HepG2 (cell line): ENCODE results near the gene TTC19. TPM values are rescaled to one million over a fixed set of nuclear protein-coding genes. Genes with fewer than 3 reads are reported as not detected.

ENCODE experiments used
- DBP ChIP-seq: sonication (generic); formaldehyde crosslinking; IDR thresholded peaks from 2 replicates; pipeline ENCODE4 v1.4.0; 2020; ENCODE audit warnings: missing genetic modification reagents; ENCODE audit errors: not compliant biosample characterization
- HINFP ChIP-seq: sonication (generic); formaldehyde crosslinking; IDR thresholded peaks from 2 replicates; pipeline ENCODE4 v1.4.0; 2020; ENCODE audit warnings: low read depth, mild to moderate bottlenecking, missing genetic modification reagents
- HNRNPLL ChIP-seq: fragments of 200-400 bp; formaldehyde crosslinking; IDR thresholded peaks from 2 replicates; pipeline ENCODE4 v1.6.1; 2017; ENCODE audit warnings: mild to moderate bottlenecking, low read depth, low read length; ENCODE audit not compliant: poor library complexity, severe bottlenecking
- KLF6 ChIP-seq: IDR thresholded peaks from 2 replicates; pipeline ENCODE4 v1.8.0; 2016; ENCODE audit warnings: missing biosample characterization, missing genetic modification reagents
- MEIS2 ChIP-seq: sonication (generic); formaldehyde crosslinking; IDR thresholded peaks from 2 replicates; pipeline ENCODE4 v1.9.0; 2021; ENCODE audit warnings: mild to moderate bottlenecking, missing genetic modification reagents
- NFATC3 ChIP-seq: sonication (generic); formaldehyde crosslinking; IDR thresholded peaks from 2 replicates; pipeline ENCODE4 v1.5.1; 2020; ENCODE audit warnings: mild to moderate bottlenecking, missing genetic modification reagents
- RARA ChIP-seq: IDR thresholded peaks from 2 replicates; pipeline ENCODE4 v1.6.1; 2016; ENCODE audit warnings: missing genetic modification reagents, missing compliant biosample characterization
- ZBTB4 ChIP-seq: sonication (generic); formaldehyde crosslinking; IDR thresholded peaks from 2 replicates; pipeline ENCODE4 v1.4.0; 2020; ENCODE audit warnings: missing genetic modification reagents, mild to moderate bottlenecking, borderline replicate concordance
- ZGPAT ChIP-seq: IDR thresholded peaks from 2 replicates; pipeline ENCODE4 v1.6.1; 2016; ENCODE audit warnings: mild to moderate bottlenecking
- ZNF136 ChIP-seq: sonication (generic); formaldehyde crosslinking; IDR thresholded peaks from 2 replicates; pipeline ENCODE4 v1.8.1; 2022; ENCODE audit warnings: low read depth, mild to moderate bottlenecking, moderate library complexity, missing genetic modification reagents
- ZNF18 ChIP-seq: sonication (generic); formaldehyde crosslinking; IDR thresholded peaks from 2 replicates; pipeline ENCODE4 v1.8.0; 2022; ENCODE audit warnings: mild to moderate bottlenecking, missing genetic modification reagents; ENCODE audit not compliant: insufficient replicate concordance
- ZNF550 ChIP-seq: sonication (generic); formaldehyde crosslinking; IDR thresholded peaks from 2 replicates; pipeline ENCODE4 v1.4.0; 2020; ENCODE audit warnings: mild to moderate bottlenecking, missing genetic modification reagents, borderline replicate concordance
- ZNF629 ChIP-seq: sonication (generic); formaldehyde crosslinking; conservative IDR thresholded peaks from 2 replicates; pipeline ENCODE4 v1.5.0; 2020; ENCODE audit warnings: missing genetic modification reagents
- ZNF784 ChIP-seq: sonication (generic); formaldehyde crosslinking; IDR thresholded peaks from 2 replicates; pipeline ENCODE4 v1.5.1; 2020; ENCODE audit warnings: missing genetic modification reagents, mild to moderate bottlenecking, borderline replicate concordance
- ZNF800 ChIP-seq: sonication (generic); formaldehyde crosslinking; IDR thresholded peaks from 2 replicates; pipeline ENCODE4 v1.4.0; 2020; ENCODE audit warnings: missing genetic modification reagents
- polyA plus RNA-seq, 8 experiments: library from polyadenylated mRNA; depleted of rRNA in 3 of 8; stranded (reverse) in 7 of 8; unstranded in 1 of 8; fragments of >200 nt; fragmentation: Illumina TruSeq in 4 of 8; extraction: Trizol in 4 of 8; gene quantifications; 2 replicates each; pipeline versions ENCODE4 v1.2.1 to v1.2.3, GENCODE V29; 2011 to 2016; ENCODE audit warnings: low read depth in 4 of 8, missing spikeins in 1 of 8, mixed read lengths in 1 of 8; ENCODE audit not compliant: insufficient read depth in 1 of 8
- total RNA-seq, 5 experiments: library from RNA; depleted of rRNA; stranded (reverse); fragments of >200 nt; fragmentation: Illumina TruSeq; extraction: Trizol; gene quantifications; 2 replicates each; pipeline ENCODE4 v1.2.3, GENCODE V29; 2016; ENCODE audit warnings: low read depth in 1 of 5

TTC19 gene
- total and polyA plus RNA-seq, 2 of the 13 experiments (the other 11 are each of a cell fraction or from before 2014, with no cell fraction given) = 4.4 to 24.3 TPM

GRCh38 chr17:15999141-15999973 is at the start of gene TTC19, which contains the start of gene ZSWIM7 (continued):
- TF ChIP-seq HNRNPLL (peak; percentile 96), ZNF629 (CRISPR knock-in tag) (peak; percentile 8; the same call in 1 of the 2 replicates), ZNF550 (CRISPR knock-in tag) (no peak), KLF6 (CRISPR knock-in tag) (peak; percentile 91), DBP (CRISPR knock-in tag) (peak; percentile 75), MEIS2 (peak; percentile 78), NFATC3 (CRISPR knock-in tag) (peak; percentile 94; the same call in 1 of the 2 replicates), HINFP (CRISPR knock-in tag) (peak; percentile 99), RARA (CRISPR knock-in tag) (peak; percentile 61), ZGPAT (CRISPR knock-in tag) (peak; percentile 94), ZBTB4 (no peak), ZNF136 (0 out of 2 replicates have a peak, but pooled peaks have one; percentile 83), ZNF18 (no peak), ZNF784 (CRISPR knock-in tag) (peak; percentile 85; the same call in 1 of the 2 replicates), ZNF800 (CRISPR knock-in tag) (peak; percentile 92)
